Globus pallidus (tissue), 1 donor: ENCODE data around the gene HOXA3.

ENCODE experiments used
- DNase-seq: peaks from one replicate; pipeline ENCODE4 v3.0.0-alpha.2; 2015; ENCODE audit warnings: low spot score

The HOXA3 gene

GRCh38 chr7:27128776-27129728 is 23.3 kb downstream of the HOXA3 start:
- no peak for DNase-seq

DNA sequence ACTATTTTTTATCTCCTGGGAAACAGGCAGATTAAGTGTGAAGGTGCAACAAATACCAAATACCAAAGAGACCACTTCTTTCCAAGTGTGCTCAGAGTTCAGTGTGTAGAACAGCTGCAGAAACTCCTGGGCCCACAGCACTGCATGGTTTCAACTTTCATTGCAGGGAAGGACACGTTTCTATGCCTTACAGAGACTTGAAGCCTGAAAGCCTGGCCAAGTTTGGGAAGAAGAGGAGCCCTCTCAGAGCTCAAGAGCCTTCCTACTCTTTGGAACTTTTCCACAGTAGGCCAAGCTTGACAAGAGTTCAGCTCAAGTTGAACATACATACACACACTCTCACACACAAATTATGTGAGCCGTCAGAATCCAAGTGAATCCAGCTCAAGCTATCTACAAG is 24.3 kb downstream of the HOXA3 start:
- DNase-seq: no peak

GRCh38 chr7:27126596-27127327 is 25.6 kb downstream of the HOXA3 start:
- DNase-seq: no peak

- DNase-seq: no peak
These were observed 26.4 kb downstream of the HOXA3 start for GRCh38 chr7:27125986-27126394.

GRCh38 chr7:27124902-27125689 is 27.3 kb downstream of the HOXA3 start:
- no peak for DNase-seq

GRCh38 chr7:27124096-27124901 is 28.1 kb downstream of the HOXA3 start:
- no peak for DNase-seq

- no peak for DNase-seq
These were observed 28.8 kb downstream of the HOXA3 start for GRCh38 chr7:27123477-27124053.

DNA sequence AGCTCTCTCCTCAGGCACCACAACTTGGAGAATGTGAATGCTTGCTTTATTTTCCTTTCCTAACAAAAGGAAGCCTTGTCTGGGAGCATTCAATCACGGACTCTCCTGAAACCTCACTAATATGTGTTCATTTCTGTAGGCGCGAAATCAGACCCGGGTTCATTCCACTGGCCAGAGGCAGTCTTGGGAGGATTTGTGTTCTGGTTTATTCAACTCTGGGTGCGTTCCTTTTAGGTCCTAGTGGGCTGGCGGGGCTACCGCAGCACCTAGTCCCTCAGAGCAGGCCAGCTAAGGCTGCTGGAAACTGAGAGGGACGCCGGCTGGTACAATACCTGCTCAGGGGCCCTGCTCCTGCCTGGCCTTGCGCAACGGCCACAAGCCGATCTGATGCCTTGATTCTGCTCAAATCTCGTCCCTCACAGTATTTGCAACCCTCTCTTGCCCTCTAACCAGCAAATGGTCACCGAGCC is 29.3 kb downstream of the HOXA3 start:
- DNase-seq: no peak

GRCh38 chr7:27122077-27122910 is 30.1 kb downstream of the HOXA3 start:
- DNase-seq: no peak

- no peak for DNase-seq
These were observed 30.7 kb downstream of the HOXA3 start for GRCh38 chr7:27121684-27122076.

DNA sequence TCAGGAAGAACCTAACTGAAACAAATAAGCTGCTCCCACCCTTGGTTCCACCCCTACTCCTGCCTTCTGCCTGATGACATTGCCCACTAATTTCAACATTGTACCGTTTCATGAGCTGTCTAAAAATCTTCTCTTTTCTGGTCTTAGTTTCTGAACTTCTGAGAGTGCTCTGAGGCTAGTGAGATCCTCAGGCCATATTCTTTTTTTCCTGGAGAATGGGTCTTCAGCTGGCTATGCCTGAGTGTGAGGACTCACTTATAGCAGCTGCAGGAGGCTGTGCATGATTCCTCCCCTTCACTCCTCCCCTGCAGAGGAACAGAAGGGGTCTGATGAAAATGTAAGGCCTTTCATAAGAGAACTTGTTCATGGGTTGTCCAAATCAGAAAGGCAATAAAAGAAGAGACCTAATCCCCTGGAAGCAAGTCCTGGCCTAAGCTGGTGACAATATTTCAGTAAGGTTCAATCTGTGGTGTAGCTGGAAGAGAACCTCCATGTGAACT is 32.9 kb downstream of the HOXA3 start:
- no peak for DNase-seq

DNA sequence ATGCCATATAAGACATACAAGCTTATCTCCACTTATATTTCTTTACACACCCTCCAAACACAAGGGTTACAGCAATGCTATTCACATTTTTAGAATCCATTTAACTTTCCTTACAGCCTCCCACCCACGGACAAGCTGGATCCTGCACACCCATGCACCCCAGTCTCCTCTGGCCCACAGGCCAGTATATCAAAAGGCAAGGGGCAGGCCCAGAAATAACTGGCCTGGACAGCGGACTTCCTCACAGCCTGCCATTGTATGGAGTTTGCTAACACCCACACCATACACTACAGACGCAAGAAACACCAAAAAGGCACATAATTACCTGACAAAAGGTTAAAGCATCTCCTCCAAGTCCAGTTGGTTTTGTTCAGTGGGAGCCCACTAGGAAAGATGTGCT is 33.8 kb downstream of the HOXA3 start:
- DNase-seq: no peak

DNA sequence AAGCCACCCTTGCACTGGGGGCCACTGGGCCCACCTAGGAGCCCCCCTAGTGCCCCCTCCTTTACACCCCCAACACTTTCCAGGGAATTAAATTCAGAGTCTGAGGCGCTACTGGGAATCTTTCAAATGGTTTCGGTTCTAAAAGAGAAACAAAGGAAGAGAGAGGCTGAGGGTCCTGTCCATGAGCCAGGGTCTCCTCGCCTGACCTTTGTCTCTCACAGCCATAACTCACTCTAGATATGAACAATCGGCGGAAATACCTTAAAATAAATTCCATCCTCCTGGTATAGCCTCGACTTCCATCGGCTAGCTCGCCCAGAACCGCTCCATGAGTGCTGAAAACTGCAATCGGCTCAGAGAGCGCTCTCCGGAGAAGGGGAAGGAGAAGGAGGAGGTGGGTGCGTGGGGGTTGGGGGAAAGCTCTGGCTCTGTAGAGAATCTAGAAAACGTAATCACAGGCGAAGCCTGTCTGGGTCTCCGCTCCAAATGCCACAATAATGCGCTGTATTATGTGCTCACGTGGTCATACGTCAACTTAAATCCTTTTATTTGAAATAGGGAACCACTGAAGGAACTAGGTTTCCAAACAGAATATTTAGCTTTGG is 34.4 kb downstream of the HOXA3 start:
- no peak for DNase-seq

- DNase-seq: no peak
These were observed 35.2 kb downstream of the HOXA3 start for GRCh38 chr7:27116962-27117886.

GRCh38 chr7:27116031-27116961 is 36.1 kb downstream of the HOXA3 start:
- DNase-seq: no peak

DNA sequence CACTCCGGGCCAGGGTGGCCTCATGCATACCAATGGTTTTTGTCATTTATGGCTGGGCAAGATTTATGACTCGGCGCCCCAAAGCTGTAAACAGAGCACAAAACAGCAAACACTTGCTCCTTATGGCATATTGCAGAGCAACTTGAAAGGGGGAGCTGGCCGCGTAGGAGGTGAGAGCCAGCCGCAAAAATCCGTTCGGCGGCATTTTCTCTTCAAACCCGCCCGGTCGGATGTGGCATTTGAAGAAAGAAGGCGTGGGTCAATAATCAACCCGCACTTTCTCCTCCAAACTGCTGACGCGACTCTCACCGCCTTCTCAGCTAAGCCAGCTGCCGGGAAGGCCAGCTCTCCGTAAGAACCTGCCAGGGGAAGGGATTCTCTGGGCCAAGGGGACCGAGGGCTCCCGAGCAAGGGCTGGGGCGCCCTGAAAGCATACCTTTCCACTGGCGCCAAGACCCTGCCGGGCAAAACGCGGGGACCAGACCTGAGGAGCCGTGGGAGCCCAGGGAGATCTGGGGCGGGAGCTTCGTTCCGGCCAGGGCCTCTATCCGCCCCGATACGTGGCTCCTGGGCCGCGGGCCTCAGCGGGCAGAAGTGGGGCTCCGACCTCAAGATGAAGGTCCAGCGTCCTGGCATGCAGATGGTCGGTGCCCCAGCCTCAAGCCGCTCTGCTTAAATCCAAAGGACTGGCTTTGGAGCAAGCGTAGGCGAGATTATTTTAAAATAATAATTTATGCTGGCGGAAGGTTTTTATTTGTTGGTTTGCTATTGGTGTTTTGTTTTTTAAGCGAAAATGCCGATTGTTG is 37.0 kb downstream of the HOXA3 start:
- no peak for DNase-seq

DNA sequence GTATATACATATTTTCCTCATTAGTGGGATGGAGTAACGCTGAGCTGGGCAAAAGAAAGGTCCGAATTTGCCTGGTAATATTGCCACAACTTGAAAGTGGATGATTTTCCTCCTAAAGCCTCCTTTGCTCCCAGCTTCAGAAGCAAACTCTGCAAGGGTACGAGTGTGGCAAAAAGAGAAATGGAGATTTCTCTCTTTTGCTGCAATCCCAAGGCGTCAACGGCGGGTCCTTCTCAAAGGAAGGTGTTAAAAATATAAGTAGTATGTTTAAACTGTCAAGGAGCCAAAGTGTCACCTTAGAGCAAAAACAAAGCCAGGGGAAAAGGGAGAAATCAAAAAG is 37.5 kb downstream of the HOXA3 start:
- no peak for DNase-seq
